HS-27A (cell line): ENCODE measurements around the gene CDC6.

Experiments used
- DNase-seq: peaks from one replicate; pipeline ENCODE4 v3.0.0-alpha.2; 2012; ENCODE audit warnings: low read depth, missing footprints

The CDC6 gene

GRCh38 chr17:40352237-40352778, 64.6 kb downstream of the CDC6 start:
- no peak for DNase-seq

DNA sequence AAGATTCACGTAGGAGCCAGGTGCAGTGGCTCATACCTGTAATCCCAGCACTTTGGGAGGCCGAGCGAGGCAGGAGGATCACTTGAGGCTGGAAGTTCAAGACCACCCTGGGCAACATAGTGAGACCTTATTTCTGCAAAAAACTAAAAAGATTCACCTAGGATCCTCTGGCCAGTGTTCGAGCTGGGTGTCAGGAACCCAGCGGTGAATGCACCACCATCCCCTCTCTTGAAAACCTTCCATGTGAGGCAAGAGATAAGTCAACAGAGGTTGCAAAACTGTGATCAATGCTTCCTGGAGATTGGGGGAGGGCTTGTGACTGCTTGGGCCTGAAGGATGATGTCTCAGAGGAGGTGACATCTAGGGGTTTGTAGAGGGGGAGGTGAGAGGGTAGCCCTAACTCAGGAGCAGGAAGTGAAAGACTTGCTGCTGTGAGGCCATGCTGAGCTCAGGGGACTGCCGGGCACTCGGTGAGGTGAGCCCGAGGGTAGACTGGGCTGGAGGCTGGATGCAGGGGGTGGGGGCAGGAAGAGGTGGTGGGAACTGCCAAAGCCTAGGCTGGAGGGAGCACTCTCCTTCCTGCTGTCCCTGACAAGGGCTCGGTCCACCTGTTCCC, 65.2 kb downstream of the CDC6 start:
- DNase-seq: no peak
